Body of pancreas (tissue), 4 donors: ENCODE data around the gene UFL1. TPM values are rescaled to one million over a fixed set of nuclear protein-coding genes. Genes with fewer than 3 reads are reported as not detected.

ENCODE experiments used
- ATAC-seq: fragments of 150-250 bp; one replicate; pipeline ENCODE4 v1.9.1; 2016
- DNase-seq, 4 donors: peaks; one replicate each; pipeline ENCODE4 v3.0.0-alpha.2; 2019
- H3K27ac ChIP-seq, 4 donors: fragments of 200-600 bp; sonication (generic); 1 replicate in 3 of 4; 2 replicates in 1 of 4; pipeline versions ENCODE4 v1.5.1 to v1.6.1; 2016 to 2019; ENCODE audit warnings: mild to moderate bottlenecking in 1 of 4, mixed read lengths in 1 of 4, moderate library complexity in 1 of 4
- H3K27me3 ChIP-seq, 2 donors: fragments of 200-600 bp; sonication (generic); one replicate each; pipeline ENCODE4 v1.6.0; 2016; ENCODE audit warnings: mild to moderate bottlenecking in 1 of 2
- H3K36me3 ChIP-seq, 2 donors: fragments of 200-600 bp; sonication (generic); replicated peaks in 1 of 2; 2 replicates each; pipeline ENCODE4 v1.5.1; 2016; ENCODE audit warnings: low read depth in 2 of 2; ENCODE audit not compliant: insufficient read depth in 1 of 2
- H3K4me1 ChIP-seq: fragments of 200-600 bp; sonication (generic); one replicate; pipeline ENCODE4 v1.6.0; 2016
- H3K4me3 ChIP-seq, 2 donors: fragments of 200-600 bp; sonication (generic); 1 replicate in 1 of 2; 2 replicates in 1 of 2; pipeline ENCODE4 v1.5.1; 2016 to 2019
- H3K9me3 ChIP-seq, 3 donors: fragments of 200-600 bp; sonication (generic); 1 replicate in 2 of 3; 2 replicates in 1 of 3; pipeline ENCODE4 v1.5.1; 2016
- POLR2A ChIP-seq, 3 donors: fragments of 450-650 bp; IDR thresholded peaks; one replicate each; pipeline ENCODE4 v1.6.1; 2016; ENCODE audit warnings: antibody characterized with exemption in 3 of 3, mild to moderate bottlenecking in 2 of 3
- WGBS, 2 donors: methylation state at CpG; one replicate each; pipeline ENCODE4 v1.1.5; 2017; 5-methylcytosine and 5-hydroxymethylcytosine counted together
- intact Hi-C: fragments of 100-400 bp; cut with DNase I; formaldehyde crosslinking; loops from one replicate; pipeline ENCODE4 v1.15.1; 2023
- total RNA-seq, 2 donors: library from RNA; depleted of rRNA; stranded (reverse); fragments of >200 nt; gene quantifications; one replicate each; pipeline ENCODE4 v1.1.0, GENCODE V29; 2016
- TF ChIP-seq, protein P1 (sequence below), 7 experiments: fragments of 450-650 bp in 4 of 7; fragments of 200-600 bp in 3 of 7; sonication (generic) in 3 of 7; IDR thresholded peaks; one replicate each; pipeline ENCODE4 v1.5.1; 2016 to 2019; ENCODE audit warnings: antibody characterized with exemption in 7 of 7

UFL1 gene
- total RNA-seq, 2 donors from 2014 or later = 15.5 to 21.0 TPM

DNA sequence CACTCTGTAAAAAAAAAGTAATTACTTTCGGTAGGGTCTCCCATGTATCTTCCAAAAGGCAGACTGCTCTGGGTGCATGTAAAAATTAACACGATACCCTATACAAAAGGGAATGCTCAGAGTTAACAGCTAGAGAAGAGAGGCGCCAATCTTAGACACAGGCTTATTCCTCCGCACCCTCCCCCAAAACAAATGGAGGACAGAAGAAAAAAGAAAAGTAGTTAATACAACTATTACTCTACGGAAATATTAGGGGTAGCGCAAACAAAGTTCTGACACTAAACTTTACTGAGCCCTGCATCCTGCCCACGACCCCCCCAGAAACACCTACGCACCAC lies 331 bp upstream of the UFL1 start:
- no peaks in the 10 kb centered on the region for H3K9me3 ChIP-seq
- intact Hi-C loops = no loop called here
- no peaks in the 10 kb centered on the region for H3K27me3 ChIP-seq
- ATAC-seq = peak; percentile 26
- TF ChIP-seq, protein P1, sequence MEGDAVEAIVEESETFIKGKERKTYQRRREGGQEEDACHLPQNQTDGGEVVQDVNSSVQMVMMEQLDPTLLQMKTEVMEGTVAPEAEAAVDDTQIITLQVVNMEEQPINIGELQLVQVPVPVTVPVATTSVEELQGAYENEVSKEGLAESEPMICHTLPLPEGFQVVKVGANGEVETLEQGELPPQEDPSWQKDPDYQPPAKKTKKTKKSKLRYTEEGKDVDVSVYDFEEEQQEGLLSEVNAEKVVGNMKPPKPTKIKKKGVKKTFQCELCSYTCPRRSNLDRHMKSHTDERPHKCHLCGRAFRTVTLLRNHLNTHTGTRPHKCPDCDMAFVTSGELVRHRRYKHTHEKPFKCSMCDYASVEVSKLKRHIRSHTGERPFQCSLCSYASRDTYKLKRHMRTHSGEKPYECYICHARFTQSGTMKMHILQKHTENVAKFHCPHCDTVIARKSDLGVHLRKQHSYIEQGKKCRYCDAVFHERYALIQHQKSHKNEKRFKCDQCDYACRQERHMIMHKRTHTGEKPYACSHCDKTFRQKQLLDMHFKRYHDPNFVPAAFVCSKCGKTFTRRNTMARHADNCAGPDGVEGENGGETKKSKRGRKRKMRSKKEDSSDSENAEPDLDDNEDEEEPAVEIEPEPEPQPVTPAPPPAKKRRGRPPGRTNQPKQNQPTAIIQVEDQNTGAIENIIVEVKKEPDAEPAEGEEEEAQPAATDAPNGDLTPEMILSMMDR (IDR thresholded peaks at IDR 0.05) = no peak
- no peak for TF ChIP-seq POLR2A (IDR thresholded peaks at IDR 0.05)
- peak overlapping the region; percentile 95 to 97 (median 96) for H3K27ac ChIP-seq
- H3K4me1 ChIP-seq = peaks cover 29% of the 10 kb centered on the region
- no peak for DNase-seq
- peaks cover 0 to 4% of the 10 kb centered on the region in 2 donors for H3K36me3 ChIP-seq
- 1 to 2% methylated on average over 8 of the region's 8 CpGs for WGBS, 2 donors
- peak overlapping the region; percentile 41 to 92 for H3K4me3 ChIP-seq

DNA sequence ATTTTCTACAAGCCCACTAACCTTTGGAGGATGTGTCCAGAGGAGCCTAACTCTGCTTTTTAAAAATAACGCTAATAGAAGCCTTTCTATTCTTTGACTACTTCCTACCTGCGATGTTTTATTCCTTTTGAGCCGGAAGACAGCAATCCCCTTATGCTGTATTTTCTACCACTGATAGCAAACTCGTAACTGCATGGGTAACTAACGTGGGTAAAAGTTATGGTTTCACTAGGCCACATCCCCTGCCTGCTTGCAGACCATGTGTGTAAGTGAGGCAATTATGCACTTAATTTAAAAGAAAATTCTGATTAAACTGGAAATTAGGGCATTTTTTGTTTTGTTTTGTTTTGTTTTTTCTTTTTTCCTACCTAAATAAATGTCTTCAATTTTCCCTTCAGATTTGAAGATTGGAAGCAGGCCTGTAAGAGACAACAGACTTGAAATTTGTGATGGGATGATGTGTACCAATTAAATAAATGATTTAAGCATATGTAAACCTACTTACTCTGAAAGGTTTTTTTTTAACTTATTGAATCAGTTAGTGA lies 931 bp downstream of the UFL1 start:
- Histone ChIP-seq H3K4me1 (peaks cover 29% of the 10 kb centered on the region), H3K4me3 (peak overlapping the region; percentile 41 to 92), H3K27me3 (no peaks in the 10 kb centered on the region), H3K27ac (peak overlapping the region; percentile 95 to 97 (median 96)), H3K36me3 (peaks cover 0 to 6% of the 10 kb centered on the region in 2 donors), H3K9me3 (no peaks in the 10 kb centered on the region)
- no peak for TF ChIP-seq POLR2A (IDR thresholded peaks at IDR 0.05)
- TF ChIP-seq, protein P1 (IDR thresholded peaks at IDR 0.05) = no peak
- intact Hi-C loops = no loop called here
- DNase-seq (no peak), ATAC-seq (no peak)
- 0 to 1% methylated on average over 5 of the region's 5 CpGs for WGBS, 2 donors

DNA sequence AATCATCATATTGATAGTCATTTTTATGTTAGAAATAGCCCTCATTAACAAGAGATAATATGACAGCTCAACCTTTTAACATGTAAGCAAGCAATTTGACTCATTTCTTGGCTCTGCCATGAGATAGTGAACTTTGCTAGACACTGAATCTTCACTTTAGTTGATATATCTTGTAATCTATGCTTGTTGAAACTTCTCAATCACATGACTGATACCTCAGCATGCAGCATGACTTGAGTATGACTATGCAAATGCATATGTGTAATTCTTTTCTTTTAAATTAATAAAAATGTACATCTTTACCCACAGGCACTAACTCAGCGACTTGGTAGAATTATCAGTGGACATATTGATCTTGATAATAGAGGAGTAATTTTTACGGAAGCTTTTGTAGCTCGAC lies 6.6 kb downstream of the UFL1 start:
- Histone ChIP-seq H3K4me1 (peaks cover 12% of the 10 kb centered on the region), H3K4me3 (no peak overlapping the region), H3K27ac (no peak overlapping the region), H3K9me3 (no peaks in the 10 kb centered on the region), H3K36me3 (peaks cover 8 to 28% of the 10 kb centered on the region in 2 donors), H3K27me3 (no peaks in the 10 kb centered on the region)
- 91 to 95% methylated on average over 3 of the region's 3 CpGs for WGBS, 2 donors
- no peak for TF ChIP-seq POLR2A (IDR thresholded peaks at IDR 0.05)
- TF ChIP-seq, protein P1 (IDR thresholded peaks at IDR 0.05) = no peak
- ATAC-seq (no peak), DNase-seq (no peak)
- intact Hi-C loops = no loop called here

DNA sequence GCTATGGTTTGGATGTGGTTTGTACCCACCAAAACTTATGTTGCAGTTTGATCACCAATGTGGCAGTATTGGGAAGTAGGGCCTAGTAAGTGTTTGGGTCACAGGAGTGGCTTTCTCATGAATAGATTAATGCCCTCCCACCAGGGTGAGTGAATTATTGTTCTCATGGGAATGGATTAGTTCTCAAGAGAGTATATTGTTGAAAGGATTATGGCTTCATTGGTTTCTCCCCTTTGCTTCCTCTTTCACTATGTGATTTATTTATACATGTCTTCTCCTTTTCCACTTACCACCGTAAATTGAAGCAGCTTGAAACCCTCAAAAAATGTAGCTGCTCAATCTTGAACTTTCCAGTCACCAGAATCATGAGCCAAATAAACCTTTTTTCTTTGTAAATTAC lies 10.8 kb downstream of the UFL1 start:
- H3K27ac ChIP-seq = no peak overlapping the region
- H3K9me3 ChIP-seq = no peaks in the 10 kb centered on the region
- H3K4me1 ChIP-seq = peaks cover 2% of the 10 kb centered on the region
- DNase-seq (no peak), ATAC-seq (no peak)
- H3K27me3 ChIP-seq = no peaks in the 10 kb centered on the region
- no peak overlapping the region for H3K4me3 ChIP-seq
- intact Hi-C loops = no loop called here
- TF ChIP-seq, protein P1 (IDR thresholded peaks at IDR 0.05) = no peak
- TF ChIP-seq POLR2A (IDR thresholded peaks at IDR 0.05) = no peak
- WGBS, 2 donors = 70 to 83% methylated on average over 1 of the region's 1 CpG
- H3K36me3 ChIP-seq = peaks cover 8 to 24% of the 10 kb centered on the region in 2 donors

DNA sequence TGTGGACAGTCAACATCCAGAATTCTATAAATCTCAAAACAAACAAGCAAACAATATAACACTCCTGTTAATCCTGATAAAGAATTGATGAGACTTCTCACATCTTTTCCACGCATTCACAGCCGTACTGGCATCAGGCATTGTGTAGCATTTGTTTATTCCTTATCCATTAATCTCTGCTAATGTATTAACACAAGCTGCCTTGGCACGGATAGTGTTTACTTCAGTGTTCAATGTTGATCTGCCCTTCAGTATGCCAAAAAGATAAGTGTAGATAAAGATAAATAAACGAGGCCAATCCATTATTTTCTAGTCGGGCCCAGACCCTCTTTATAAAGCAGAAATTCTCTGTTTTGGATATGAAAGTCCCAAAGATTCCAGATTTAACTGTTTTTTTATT lies 16.1 kb downstream of the UFL1 start:
- H3K4me1 ChIP-seq = peaks cover 8% of the 10 kb centered on the region
- WGBS, 2 donors = 8 to 19% methylated on average over 5 of the region's 5 CpGs
- TF ChIP-seq POLR2A (IDR thresholded peaks at IDR 0.05) = no peak
- TF ChIP-seq, protein P1 (IDR thresholded peaks at IDR 0.05) = no peak
- DNase-seq (no peak), ATAC-seq (no peak)
- H3K4me3 ChIP-seq = no peak overlapping the region
- H3K27me3 ChIP-seq = no peaks in the 10 kb centered on the region
- peaks cover 5 to 27% of the 10 kb centered on the region in 2 donors for H3K36me3 ChIP-seq
- H3K27ac ChIP-seq = no peak overlapping the region
- intact Hi-C loops = no loop called here
- no peaks in the 10 kb centered on the region for H3K9me3 ChIP-seq
